OCI-LY7 (cell line): ENCODE results near the gene DNAH3. TPM values are rescaled to one million over a fixed set of nuclear protein-coding genes. Genes with fewer than 3 reads are reported as not detected.
"Not testable (repeated sequence)": the region's sequence is repeated elsewhere in the genome, so short reads cannot be mapped to it uniquely, and the experiment has no call there.

Experiments
- BruUV-seq: library from RNA; stranded (reverse); fragments of 400-500 nt; replicated peaks from 2 replicates; lab custom pipeline; 2021; lab: Mats Ljungman, UMichigan
- CTCF ChIA-PET: fragments of 300-600 bp; sonication (Branson Sonifier 250); formaldehyde crosslinking; loops from one replicate; lab custom pipeline; 2022; ENCODE audit warnings: antibody characterized with exemption; ENCODE audit not compliant: unreplicated experiment; lab: Charles Lee
- POLR2A ChIA-PET: fragments of 300-600 bp; sonication (Branson Sonifier 250); formaldehyde crosslinking; loops from one replicate; lab custom pipeline; 2022; ENCODE audit warnings: antibody characterized with exemption; lab: Charles Lee
- DNase-seq: peaks from one replicate; pipeline ENCODE4 v3.0.0-alpha.2; 2015; ENCODE audit warnings: low spot score
- H2AFZ ChIP-seq: fragments of 200-600 bp; sonication (generic), shearing (Covaris generic); 2 replicates; pipeline ENCODE4 v1.6.1; 2014; ENCODE audit warnings: mild to moderate bottlenecking, antibody characterized with exemption, low read length, moderate library complexity
- H3K27ac ChIP-seq: fragments of 200-600 bp; sonication (generic); 2 replicates; pipeline ENCODE4 v1.5.1; 2014; ENCODE audit warnings: mixed run types, low read depth, mild to moderate bottlenecking, moderate library complexity, low read length, inconsistent platforms; ENCODE audit not compliant: poor library complexity, severe bottlenecking
- H3K36me3 ChIP-seq: fragments of 200-600 bp; sonication (generic); 2 replicates; pipeline ENCODE4 v1.6.1; 2014; ENCODE audit warnings: mild to moderate bottlenecking, antibody characterized with exemption, low read length, moderate library complexity, mixed read lengths; ENCODE audit not compliant: insufficient read depth
- H3K4me1 ChIP-seq: fragments of 200-600 bp; sonication (generic); 2 replicates; pipeline ENCODE4 v1.5.1; 2014; ENCODE audit warnings: mild to moderate bottlenecking, low read length; ENCODE audit not compliant: insufficient read depth, poor library complexity, severe bottlenecking
- H3K4me2 ChIP-seq: fragments of 200-600 bp; sonication (generic); 2 replicates; pipeline ENCODE4 v1.6.1; 2014; ENCODE audit warnings: mild to moderate bottlenecking, low read length
- H3K4me3 ChIP-seq: fragments of 200-600 bp; sonication (generic); 2 replicates; pipeline ENCODE4 v1.5.1; 2014; ENCODE audit warnings: mild to moderate bottlenecking, low read depth, low read length; ENCODE audit not compliant: poor library complexity, severe bottlenecking
- H3K79me2 ChIP-seq: fragments of 200-600 bp; sonication (generic); 2 replicates; pipeline ENCODE4 v1.6.1; 2016; ENCODE audit warnings: low read depth, mild to moderate bottlenecking, low read length, moderate library complexity, mixed read lengths; ENCODE audit not compliant: insufficient read depth
- H3K9me2 ChIP-seq: fragments of 200-600 bp; sonication (generic); 2 replicates; pipeline ENCODE4 v1.6.1; 2016; ENCODE audit warnings: mild to moderate bottlenecking, low read length, mixed read lengths; ENCODE audit not compliant: insufficient read depth
- H3K9me3 ChIP-seq: fragments of 200-600 bp; sonication (generic); 2 replicates; pipeline ENCODE4 v1.6.1; 2014; ENCODE audit warnings: mild to moderate bottlenecking, mixed run types, low read length, mixed read lengths
- H4K20me1 ChIP-seq: fragments of 200-600 bp; sonication (generic); 2 replicates; pipeline ENCODE4 v1.6.1; 2014; ENCODE audit warnings: mild to moderate bottlenecking, antibody characterized with exemption, low read length, moderate library complexity, mixed read lengths; ENCODE audit not compliant: insufficient read depth
- EZH2phosphoT487 ChIP-seq: fragments of 200-600 bp; sonication (generic); IDR thresholded peaks from 2 replicates; pipeline ENCODE4 v1.6.1; 2018; ENCODE audit warnings: low read depth, borderline replicate concordance, mild to moderate bottlenecking, mixed run types, antibody characterized with exemption, low read length, moderate library complexity, mixed read lengths
- intact Hi-C: fragments of 100-400 bp; cut with micrococcal nuclease; formaldehyde crosslinking; loops from one replicate; pipeline ENCODE4 v1.10.0; 2022; ENCODE audit not compliant: unreplicated experiment
- total RNA-seq, 2 experiments: library from RNA; depleted of rRNA in 1 of 2; stranded (reverse); fragments of >200 nt in 1 of 2; shearing (Covaris generic) in 1 of 2; gene quantifications; 2 replicates each; pipeline ENCODE4 v1.2.3, GENCODE V29; 2014 to 2022
- TF ChIP-seq, protein P1 (sequence below): fragments of 200-600 bp; sonication (generic); conservative IDR thresholded peaks from 2 replicates; pipeline ENCODE4 v1.5.1; 2014; ENCODE audit warnings: mild to moderate bottlenecking, antibody characterized with exemption, low read length, moderate library complexity, mixed read lengths

DNAH3 gene
- total RNA-seq, 2 experiments from 2014 or later, result not detected

GRCh38 chr16:21157632-21158031 is 7.0 kb upstream of the DNAH3 start:
- no peak for DNase-seq
- no peaks in the 10 kb centered on the region for H4K20me1 ChIP-seq
- no TSS peak for BruUV-seq
- no peaks in the 10 kb centered on the region for H3K9me3 ChIP-seq
- H3K9me2 ChIP-seq, result no peaks in the 10 kb centered on the region
- peaks cover 7% of the 10 kb centered on the region; the same call in 1 of the 2 replicates for H3K79me2 ChIP-seq
- peaks cover 18% of the 10 kb centered on the region for H3K36me3 ChIP-seq
- no peak for TF ChIP-seq EZH2phosphoT487
- TF ChIP-seq, protein P1, sequence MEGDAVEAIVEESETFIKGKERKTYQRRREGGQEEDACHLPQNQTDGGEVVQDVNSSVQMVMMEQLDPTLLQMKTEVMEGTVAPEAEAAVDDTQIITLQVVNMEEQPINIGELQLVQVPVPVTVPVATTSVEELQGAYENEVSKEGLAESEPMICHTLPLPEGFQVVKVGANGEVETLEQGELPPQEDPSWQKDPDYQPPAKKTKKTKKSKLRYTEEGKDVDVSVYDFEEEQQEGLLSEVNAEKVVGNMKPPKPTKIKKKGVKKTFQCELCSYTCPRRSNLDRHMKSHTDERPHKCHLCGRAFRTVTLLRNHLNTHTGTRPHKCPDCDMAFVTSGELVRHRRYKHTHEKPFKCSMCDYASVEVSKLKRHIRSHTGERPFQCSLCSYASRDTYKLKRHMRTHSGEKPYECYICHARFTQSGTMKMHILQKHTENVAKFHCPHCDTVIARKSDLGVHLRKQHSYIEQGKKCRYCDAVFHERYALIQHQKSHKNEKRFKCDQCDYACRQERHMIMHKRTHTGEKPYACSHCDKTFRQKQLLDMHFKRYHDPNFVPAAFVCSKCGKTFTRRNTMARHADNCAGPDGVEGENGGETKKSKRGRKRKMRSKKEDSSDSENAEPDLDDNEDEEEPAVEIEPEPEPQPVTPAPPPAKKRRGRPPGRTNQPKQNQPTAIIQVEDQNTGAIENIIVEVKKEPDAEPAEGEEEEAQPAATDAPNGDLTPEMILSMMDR, result no peak
- H3K4me3 ChIP-seq, result peak overlapping the region; percentile 80
- peak overlapping the region; percentile 97 for H3K4me2 ChIP-seq
- intact Hi-C loops, result loop anchor here (1.0 to 5.0 kb wide), 2 partner anchors 397 to 1165 kb away; no protein-coding TSS in a partner anchor
- H3K27ac ChIP-seq, result no peak overlapping the region
- CTCF ChIA-PET, result no interaction called here
- peaks cover 17% of the 10 kb centered on the region for H3K4me1 ChIP-seq
- H2AFZ ChIP-seq, result peak overlapping the region; percentile 93; the same call in 1 of the 2 replicates
- POLR2A ChIA-PET, result interaction anchor here (0.6 to 2.3 kb wide), 6 partner anchors 13 to 143 kb away, joined by 3 to 5 read pairs (median 4); no protein-coding TSS in a partner anchor

DNA sequence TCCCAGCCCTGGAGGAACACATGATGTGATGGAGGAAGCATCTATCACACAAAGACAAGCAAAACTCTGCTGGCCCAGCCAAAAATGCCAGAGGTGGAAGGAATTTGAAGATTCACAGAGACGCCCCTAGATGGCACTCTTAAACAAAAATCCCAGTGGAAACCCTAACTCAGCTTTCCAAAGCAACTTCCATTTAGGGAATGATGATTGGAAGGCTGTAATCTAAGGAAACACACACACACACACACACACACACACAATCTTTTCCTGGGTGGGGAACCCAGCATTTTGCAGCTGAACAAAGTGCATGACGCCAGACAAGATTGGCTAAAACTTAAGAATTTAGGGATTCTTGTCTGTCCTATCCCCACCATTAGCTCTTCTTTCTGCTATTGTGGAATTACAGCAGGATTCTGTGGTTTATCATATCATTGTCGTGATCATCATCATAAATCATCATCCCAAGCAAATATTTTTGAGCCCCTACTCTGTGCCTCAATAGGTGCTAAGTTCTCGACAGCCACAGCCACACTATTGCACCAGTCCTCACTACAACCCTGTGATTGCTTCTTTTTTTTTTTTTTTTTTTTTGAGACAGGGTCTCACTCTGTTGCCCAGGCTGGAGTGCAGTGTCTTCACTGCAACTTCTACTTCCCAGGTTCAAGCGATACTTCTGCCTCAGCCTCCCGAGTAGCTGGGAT is 6.3 kb upstream of the DNAH3 start:
- ChIA-PET CTCF (interaction anchor here (0.6 to 0.7 kb wide), 2 partner anchors 30 to 1059 kb away, joined by 3 read pairs; no protein-coding TSS in a partner anchor), POLR2A (interaction anchor here (0.6 to 1.2 kb wide), 5 partner anchors 14 to 77 kb away, joined by 3 to 5 read pairs (median 4); no protein-coding TSS in a partner anchor)
- Histone ChIP-seq H3K36me3 (peaks cover 13% of the 10 kb centered on the region), H3K79me2 (peaks cover 7% of the 10 kb centered on the region; the same call in 1 of the 2 replicates), H2AFZ (no peak overlapping the region), H3K27ac (no peak overlapping the region), H3K9me3 (no peaks in the 10 kb centered on the region), H3K4me3 (no peak overlapping the region), H3K9me2 (no peaks in the 10 kb centered on the region), H3K4me2 (no peak overlapping the region), H3K4me1 (peaks cover 17% of the 10 kb centered on the region), H4K20me1 (no peaks in the 10 kb centered on the region)
- intact Hi-C loops, result loop anchor here (1.0 to 5.0 kb wide), 2 partner anchors 143 to 1165 kb away; no protein-coding TSS in a partner anchor
- no TSS peak for BruUV-seq
- peak; percentile 56 for DNase-seq
- TF ChIP-seq, protein P1, result peak; percentile 93
- TF ChIP-seq EZH2phosphoT487, result no peak

GRCh38 chr16:21156011-21156410 is 5.4 kb upstream of the DNAH3 start:
- POLR2A ChIA-PET, H3K4me2 ChIP-seq, H4K20me1 ChIP-seq, H3K79me2 ChIP-seq, H3K4me3 ChIP-seq, H3K36me3 ChIP-seq, H2AFZ ChIP-seq, H3K9me3 ChIP-seq, DNase-seq, H3K9me2 ChIP-seq, CTCF ChIA-PET, H3K27ac ChIP-seq, BruUV-seq: not testable (repeated sequence)
- H3K4me1 ChIP-seq, result peaks cover 17% of the 10 kb centered on the region
- intact Hi-C loops, result loop anchor here (1.0 to 5.0 kb wide), 2 partner anchors 144 to 1166 kb away; no protein-coding TSS in a partner anchor

- ChIA-PET POLR2A (interaction anchor here (0.6 kb wide), 1 partner anchor 1234 kb away, joined by 8 read pairs; no protein-coding TSS in a partner anchor), CTCF (interaction anchor here (0.6 kb wide), 1 partner anchor 25 kb away, joined by 3 read pairs; no protein-coding TSS in a partner anchor)
- H4K20me1 ChIP-seq, BruUV-seq, intact Hi-C loops, H3K27ac ChIP-seq, H3K9me3 ChIP-seq, H3K4me2 ChIP-seq, H2AFZ ChIP-seq, DNase-seq, H3K4me1 ChIP-seq, H3K9me2 ChIP-seq, H3K36me3 ChIP-seq, H3K4me3 ChIP-seq, H3K79me2 ChIP-seq: not testable (repeated sequence)
Measured at GRCh38 chr16:21153124-21153729, 2.6 kb upstream of the DNAH3 start.
